Glutamatergic neuron (in vitro differentiated cells): ENCODE measurements around the gene FAM72B. TPM values are rescaled to one million over a fixed set of nuclear protein-coding genes. Genes with fewer than 3 reads are reported as not detected.

Source experiments
- total RNA-seq: library from RNA; stranded (reverse); fragmentation: NEBNext Ultra II Directional; extraction: Animal tissue kit (Norgen Biotek cat#: 25700); gene quantifications from one replicate; pipeline ENCODE4 v1.2.1, GENCODE V29; 2021; ENCODE audit not compliant: unreplicated experiment

The FAM72B gene
- total RNA-seq, 1 donor from 2014 or later: 2.1 TPM

Other genes starting within 250 kb of the FAM72B start
- gene SRGAP2C, start 635 bp upstream of the FAM72B start, total RNA-seq: 16.5 TPM